HepG2 (cell line): Measurements from ENCODE around the gene ERRFI1. TPM values are rescaled to one million over a fixed set of nuclear protein-coding genes. Genes with fewer than 3 reads are reported as not detected.
A peak's percentile ranks its signal among the peaks of the same experiment; 100 is the strongest.

Experiments used
- AHDC1 ChIP-seq: sonication (generic); formaldehyde crosslinking; IDR thresholded peaks from 2 replicates; pipeline ENCODE4 v1.5.1; 2020; ENCODE audit warnings: mild to moderate bottlenecking, missing genetic modification reagents, borderline replicate concordance
- BRF2 ChIP-seq: sonication (generic); formaldehyde crosslinking; IDR thresholded peaks from 2 replicates; pipeline ENCODE4 v1.8.1; 2022; ENCODE audit warnings: mild to moderate bottlenecking, missing genetic modification reagents
- FOXM1 ChIP-seq: sonication (generic); formaldehyde crosslinking; IDR thresholded peaks from 2 replicates; pipeline ENCODE4 v1.5.0; 2020; ENCODE audit warnings: missing genetic modification reagents
- NFAT5 ChIP-seq: sonication (generic); formaldehyde crosslinking; IDR thresholded peaks from 2 replicates; pipeline ENCODE4 v1.4.0; 2020; ENCODE audit warnings: missing genetic modification reagents
- PREB ChIP-seq: sonication (generic); formaldehyde crosslinking; IDR thresholded peaks from 2 replicates; pipeline ENCODE4 v1.4.0; 2020; ENCODE audit warnings: missing genetic modification reagents
- SRF ChIP-seq: IDR thresholded peaks from 2 replicates; pipeline ENCODE4 v1.6.1; 2011; ENCODE audit warnings: mild to moderate bottlenecking, low read depth, low read length, moderate library complexity
- SRY ChIP-seq: sonication (generic); formaldehyde crosslinking; IDR thresholded peaks from 2 replicates; pipeline ENCODE4 v1.8.0; 2022; ENCODE audit warnings: mild to moderate bottlenecking, missing genetic modification reagents
- TCF12 ChIP-seq, 2 experiments: fragments of 450-650 bp in 1 of 2; sonication (generic) in 1 of 2; formaldehyde crosslinking in 1 of 2; IDR thresholded peaks; 2 replicates each; pipeline versions ENCODE4 v1.6.1 to v1.8.0; 2017 to 2022; ENCODE audit warnings: antibody characterized with exemption in 1 of 2, mild to moderate bottlenecking in 1 of 2, missing genetic modification reagents in 1 of 2, moderate library complexity in 1 of 2
- ZNF10 ChIP-seq: sonication (generic); formaldehyde crosslinking; IDR thresholded peaks from 2 replicates; pipeline ENCODE4 v1.4.0; 2020; ENCODE audit warnings: mild to moderate bottlenecking, low read depth, missing genetic modification reagents, borderline replicate concordance
- ZNF224 ChIP-seq: sonication (generic); formaldehyde crosslinking; IDR thresholded peaks from 2 replicates; pipeline ENCODE4 v1.5.0; 2020; ENCODE audit warnings: mild to moderate bottlenecking, missing genetic modification reagents
- ZNF75D ChIP-seq: sonication (generic); formaldehyde crosslinking; IDR thresholded peaks from 2 replicates; pipeline ENCODE4 v1.8.1; 2023; ENCODE audit warnings: missing genetic modification reagents, mild to moderate bottlenecking, borderline replicate concordance
- ZNF775 ChIP-seq: sonication (generic); formaldehyde crosslinking; IDR thresholded peaks from 2 replicates; pipeline ENCODE4 v1.4.0; 2020; ENCODE audit warnings: missing genetic modification reagents, mild to moderate bottlenecking, moderate library complexity, borderline replicate concordance
- ZNF879 ChIP-seq: sonication (generic); formaldehyde crosslinking; IDR thresholded peaks from 2 replicates; pipeline ENCODE4 v1.8.1; 2023; ENCODE audit warnings: missing genetic modification reagents
- polyA plus RNA-seq, 8 experiments: library from polyadenylated mRNA; depleted of rRNA in 3 of 8; stranded (reverse) in 7 of 8; unstranded in 1 of 8; fragments of >200 nt; fragmentation: Illumina TruSeq in 4 of 8; extraction: Trizol in 4 of 8; gene quantifications; 2 replicates each; pipeline versions ENCODE4 v1.2.1 to v1.2.3, GENCODE V29; 2011 to 2016; ENCODE audit warnings: low read depth in 4 of 8, missing spikeins in 1 of 8, mixed read lengths in 1 of 8; ENCODE audit not compliant: insufficient read depth in 1 of 8
- total RNA-seq, 5 experiments: library from RNA; depleted of rRNA; stranded (reverse); fragments of >200 nt; fragmentation: Illumina TruSeq; extraction: Trizol; gene quantifications; 2 replicates each; pipeline ENCODE4 v1.2.3, GENCODE V29; 2016; ENCODE audit warnings: low read depth in 1 of 5

The ERRFI1 gene
- total and polyA plus RNA-seq, 2 of the 13 experiments (the other 11 are each of a cell fraction or from before 2014, with no cell fraction given) = 84.4 to 753 TPM

- TF ChIP-seq AHDC1 (CRISPR knock-in tag) (peak; percentile 78), PREB (CRISPR knock-in tag) (no peak), SRF (no peak), TCF12 (IDR thresholded peaks at IDR 0.05) (no peak), TCF12 (CRISPR knock-in tag; IDR thresholded peaks at IDR 0.05) (peak; percentile 23; the same call in 1 of the 2 replicates), ZNF10 (CRISPR knock-in tag) (no peak), ZNF775 (CRISPR knock-in tag) (0 out of 2 replicates have a peak, but pooled peaks have one; percentile 50), ZNF224 (CRISPR knock-in tag) (no peak), FOXM1 (CRISPR knock-in tag) (no peak), BRF2 (CRISPR knock-in tag) (peak; percentile 98), ZNF75D (CRISPR knock-in tag) (peak; percentile 94; the same call in 1 of the 2 replicates), SRY (peak; percentile 90), NFAT5 (CRISPR knock-in tag) (0 out of 2 replicates have a peak, but pooled peaks have one; percentile 28), ZNF879 (CRISPR knock-in tag) (no peak)
Measured at GRCh38 chr1:8026153-8026975, at the start of gene ERRFI1 (continued).
